ENCODE data around the gene PDGFRB. TPM values are rescaled to one million over a fixed set of nuclear protein-coding genes. Genes with fewer than 3 reads are reported as not detected.

PDGFRB gene
- total RNA-seq, 1 experiment from 2014 or later: not detected

DNA sequence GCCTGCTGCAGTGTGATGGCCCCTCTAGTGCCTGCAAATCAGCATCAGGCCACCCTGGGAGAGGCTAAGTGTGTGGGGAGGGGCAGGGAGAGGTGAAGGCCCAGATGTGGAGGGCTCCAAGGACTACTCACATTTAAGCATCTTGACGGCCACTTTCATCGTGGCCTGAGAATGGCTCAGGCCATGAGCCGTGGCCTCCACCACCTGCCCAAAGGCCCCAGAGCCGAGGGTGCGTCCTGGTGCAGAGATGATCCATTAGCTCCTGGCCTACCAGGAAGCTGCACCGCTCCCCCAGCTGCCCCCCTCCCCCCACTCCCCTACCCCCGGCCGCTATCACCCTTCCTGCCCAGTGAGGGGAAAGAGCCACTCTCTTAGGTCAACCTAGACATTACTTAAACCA, 31.0 kb downstream of the PDGFRB start:
- no peaks in the 10 kb centered on the region for H3K9me2 ChIP-seq (replicated peaks; ENCODE audit: insufficient read depth, low read length)
- H3K4me2 ChIP-seq (ENCODE audit: low read depth, low read length, poor library complexity, severe bottlenecking): no peak overlapping the region
- H4K20me1 ChIP-seq (ENCODE audit: insufficient read depth, low read depth, low read length): 0 out of 2 replicates have a peak, but pooled peaks cover 3% of the 10 kb centered on the region
- H3K4me3 ChIP-seq (ENCODE audit: low read length): no peak overlapping the region
- no peaks in the 10 kb centered on the region for H3K79me2 ChIP-seq (ENCODE audit: low read length)
- no peak overlapping the region for H3K27ac ChIP-seq (ENCODE audit: low read length)
- H2AFZ ChIP-seq (ENCODE audit: low read length): no peak overlapping the region
- no peak overlapping the region for H3K9ac ChIP-seq (ENCODE audit: low read length)
- no peak for DNase-seq
- H3K36me3 ChIP-seq (ENCODE audit: insufficient read depth, low read length): no peaks in the 10 kb centered on the region
- no peaks in the 10 kb centered on the region for H3K27me3 ChIP-seq (ENCODE audit: low read length)
- no peaks in the 10 kb centered on the region for H3K4me1 ChIP-seq (ENCODE audit: low read length)
- no peaks in the 10 kb centered on the region for H3K9me3 ChIP-seq (ENCODE audit: low read length)

DNA sequence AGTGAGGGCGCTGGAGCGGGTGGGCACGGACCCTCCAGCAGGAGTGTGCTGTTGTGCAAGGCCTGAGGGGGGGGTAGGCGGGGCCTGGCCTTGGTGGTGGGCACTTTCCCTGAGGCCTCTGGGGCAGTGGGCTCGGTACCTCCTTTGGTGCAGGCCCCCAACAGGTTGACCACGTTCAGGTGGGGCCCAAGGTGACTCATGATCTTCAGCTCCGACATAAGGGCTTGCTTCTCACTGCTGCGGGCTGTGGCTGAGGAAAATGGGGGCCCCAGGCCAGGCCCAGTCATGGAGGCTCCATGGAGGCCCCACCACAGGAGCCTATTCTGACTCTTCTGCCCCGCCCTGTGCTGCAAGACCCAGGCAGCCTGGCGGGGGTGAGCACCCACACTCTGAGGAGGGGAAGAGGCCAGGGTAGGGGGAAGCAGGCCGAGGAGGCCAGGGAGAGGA, 31.5 kb downstream of the PDGFRB start:
- 0 out of 2 replicates have a peak, but pooled peaks cover 3% of the 10 kb centered on the region for H4K20me1 ChIP-seq (ENCODE audit: insufficient read depth, low read depth, low read length)
- no peak overlapping the region for H3K27ac ChIP-seq (ENCODE audit: low read length)

DNA sequence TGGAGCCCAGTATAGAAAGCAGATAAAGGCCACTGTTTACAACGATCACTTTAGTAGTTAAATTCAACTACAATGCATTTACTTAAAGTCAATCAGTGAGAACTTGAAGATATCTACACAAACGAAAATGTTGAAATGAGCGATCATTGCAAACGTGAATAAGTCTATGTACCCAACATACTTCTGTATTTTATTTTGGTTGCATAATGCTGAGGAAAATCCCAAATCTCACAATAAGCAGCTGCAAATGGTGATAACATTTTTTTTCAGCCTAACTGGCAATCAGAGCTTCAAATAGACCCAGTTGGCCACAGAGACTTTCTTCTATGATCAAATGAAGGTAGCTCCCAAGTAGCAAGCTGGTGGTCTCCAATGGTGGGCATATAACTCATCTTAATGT, 32.1 kb downstream of the PDGFRB start:
- Histone ChIP-seq H3K36me3 (ENCODE audit: insufficient read depth, low read length) (no peaks in the 10 kb centered on the region), H4K20me1 (ENCODE audit: insufficient read depth, low read depth, low read length) (0 out of 2 replicates have a peak, but pooled peaks cover 3% of the 10 kb centered on the region), H2AFZ (ENCODE audit: low read length) (no peak overlapping the region), H3K4me1 (ENCODE audit: low read length) (no peaks in the 10 kb centered on the region), H3K4me3 (ENCODE audit: low read length) (no peak overlapping the region), H3K9ac (ENCODE audit: low read length) (no peak overlapping the region), H3K27ac (ENCODE audit: low read length) (no peak overlapping the region), H3K9me2 (replicated peaks; ENCODE audit: insufficient read depth, low read length) (no peaks in the 10 kb centered on the region), H3K79me2 (ENCODE audit: low read length) (no peaks in the 10 kb centered on the region), H3K9me3 (ENCODE audit: low read length) (no peaks in the 10 kb centered on the region), H3K27me3 (ENCODE audit: low read length) (no peaks in the 10 kb centered on the region), H3K4me2 (ENCODE audit: low read depth, low read length, poor library complexity, severe bottlenecking) (no peak overlapping the region)
- DNase-seq: no peak

More for the DNA sequence above, 31.5 kb downstream of the PDGFRB start:
- DNase-seq: no peak
- H3K4me3 ChIP-seq (ENCODE audit: low read length): no peak overlapping the region
- no peaks in the 10 kb centered on the region for H3K27me3 ChIP-seq (ENCODE audit: low read length)
- H2AFZ ChIP-seq (ENCODE audit: low read length): no peak overlapping the region
- H3K79me2 ChIP-seq (ENCODE audit: low read length): no peaks in the 10 kb centered on the region
- no peaks in the 10 kb centered on the region for H3K9me2 ChIP-seq (replicated peaks; ENCODE audit: insufficient read depth, low read length)
- no peak overlapping the region for H3K4me2 ChIP-seq (ENCODE audit: low read depth, low read length, poor library complexity, severe bottlenecking)
- no peaks in the 10 kb centered on the region for H3K4me1 ChIP-seq (ENCODE audit: low read length)
- H3K36me3 ChIP-seq (ENCODE audit: insufficient read depth, low read length): no peaks in the 10 kb centered on the region
- no peak overlapping the region for H3K9ac ChIP-seq (ENCODE audit: low read length)
- H3K9me3 ChIP-seq (ENCODE audit: low read length): no peaks in the 10 kb centered on the region

DNA sequence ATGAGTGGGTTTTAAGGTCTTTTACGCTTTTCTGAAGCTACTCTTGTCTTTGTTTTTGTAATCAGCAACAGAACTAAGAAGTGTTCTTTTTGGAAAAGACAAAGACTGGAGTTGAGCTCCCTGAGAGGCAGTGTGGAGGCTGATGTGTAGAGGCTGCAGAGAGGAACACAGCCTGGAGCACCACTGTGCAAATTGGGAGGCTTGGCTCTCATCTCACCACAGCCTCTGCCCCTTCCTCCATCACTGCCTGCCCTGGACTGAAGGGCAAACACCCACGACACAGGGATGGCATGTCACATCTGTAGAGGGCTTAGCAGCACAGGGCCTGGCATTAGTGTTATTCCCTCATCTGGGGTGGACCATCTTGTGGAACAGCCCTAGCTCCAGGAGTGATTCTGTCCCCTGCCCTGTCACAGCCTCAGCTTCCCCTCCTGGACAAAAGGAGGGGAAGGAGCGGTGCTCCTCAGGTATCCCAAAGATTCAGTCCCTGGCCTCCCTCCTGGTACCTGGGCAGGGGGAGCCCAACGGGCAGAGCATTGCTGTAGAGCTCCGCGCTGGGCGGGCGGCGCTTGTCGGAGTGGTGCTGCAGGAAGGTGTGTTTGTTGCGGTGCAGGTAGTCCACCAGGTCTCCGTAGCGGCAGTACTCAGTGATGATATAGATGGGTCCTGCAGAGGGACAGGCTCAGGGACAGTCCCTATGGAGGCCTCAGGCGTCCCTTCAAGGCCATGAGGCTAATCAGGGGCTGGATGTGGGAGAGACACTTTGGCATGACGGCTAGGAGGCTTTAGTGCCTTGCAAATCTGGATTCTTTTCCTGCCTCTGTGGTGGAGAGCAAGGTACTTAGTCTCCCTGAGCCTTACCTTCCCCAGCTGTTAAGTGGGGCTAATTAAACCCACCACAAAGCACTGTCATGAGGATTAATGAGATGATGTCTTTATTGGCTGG, 32.8 kb downstream of the PDGFRB start:
- no peak overlapping the region for H3K4me3 ChIP-seq (ENCODE audit: low read length)
- no peaks in the 10 kb centered on the region for H3K9me2 ChIP-seq (replicated peaks; ENCODE audit: insufficient read depth, low read length)
- H3K4me1 ChIP-seq (ENCODE audit: low read length): no peaks in the 10 kb centered on the region
- no peak overlapping the region for H3K9ac ChIP-seq (ENCODE audit: low read length)
- no peaks in the 10 kb centered on the region for H3K36me3 ChIP-seq (ENCODE audit: insufficient read depth, low read length)
- H4K20me1 ChIP-seq (ENCODE audit: insufficient read depth, low read depth, low read length): 0 out of 2 replicates have a peak, but pooled peaks cover 3% of the 10 kb centered on the region
- H2AFZ ChIP-seq (ENCODE audit: low read length): no peak overlapping the region
- H3K79me2 ChIP-seq (ENCODE audit: low read length): no peaks in the 10 kb centered on the region
- no peaks in the 10 kb centered on the region for H3K9me3 ChIP-seq (ENCODE audit: low read length)
- no peaks in the 10 kb centered on the region for H3K27me3 ChIP-seq (ENCODE audit: low read length)
- no peak overlapping the region for H3K27ac ChIP-seq (ENCODE audit: low read length)
- DNase-seq: no peak
- no peak overlapping the region for H3K4me2 ChIP-seq (ENCODE audit: low read depth, low read length, poor library complexity, severe bottlenecking)

DNA sequence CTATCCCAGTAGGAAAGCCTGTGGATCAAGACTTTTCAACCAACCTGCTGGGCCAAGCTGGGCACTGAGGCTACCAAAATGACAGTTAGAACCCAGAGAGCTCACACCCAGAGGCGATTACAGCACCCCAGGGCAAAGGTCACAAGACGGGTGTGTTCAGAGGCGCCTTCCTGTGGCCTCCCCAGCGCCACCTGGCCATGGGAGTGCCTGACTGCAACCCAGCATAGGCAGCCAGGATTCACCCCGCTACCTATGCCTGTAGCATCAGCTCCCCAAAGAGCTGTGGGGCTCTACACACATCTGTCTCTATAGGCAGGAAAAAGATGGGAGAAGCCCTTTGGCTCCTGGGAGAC, 33.5 kb downstream of the PDGFRB start:
- Histone ChIP-seq H3K9me2 (replicated peaks; ENCODE audit: insufficient read depth, low read length) (no peaks in the 10 kb centered on the region), H3K9ac (ENCODE audit: low read length) (no peak overlapping the region), H3K4me2 (ENCODE audit: low read depth, low read length, poor library complexity, severe bottlenecking) (no peak overlapping the region), H3K4me3 (ENCODE audit: low read length) (no peak overlapping the region), H4K20me1 (ENCODE audit: insufficient read depth, low read depth, low read length) (0 out of 2 replicates have a peak, but pooled peaks cover 3% of the 10 kb centered on the region), H3K27me3 (ENCODE audit: low read length) (no peaks in the 10 kb centered on the region), H2AFZ (ENCODE audit: low read length) (no peak overlapping the region), H3K27ac (ENCODE audit: low read length) (no peak overlapping the region), H3K36me3 (ENCODE audit: insufficient read depth, low read length) (no peaks in the 10 kb centered on the region), H3K9me3 (ENCODE audit: low read length) (no peaks in the 10 kb centered on the region), H3K4me1 (ENCODE audit: low read length) (no peaks in the 10 kb centered on the region), H3K79me2 (ENCODE audit: low read length) (no peaks in the 10 kb centered on the region)
- peak; percentile 77 for DNase-seq

DNA sequence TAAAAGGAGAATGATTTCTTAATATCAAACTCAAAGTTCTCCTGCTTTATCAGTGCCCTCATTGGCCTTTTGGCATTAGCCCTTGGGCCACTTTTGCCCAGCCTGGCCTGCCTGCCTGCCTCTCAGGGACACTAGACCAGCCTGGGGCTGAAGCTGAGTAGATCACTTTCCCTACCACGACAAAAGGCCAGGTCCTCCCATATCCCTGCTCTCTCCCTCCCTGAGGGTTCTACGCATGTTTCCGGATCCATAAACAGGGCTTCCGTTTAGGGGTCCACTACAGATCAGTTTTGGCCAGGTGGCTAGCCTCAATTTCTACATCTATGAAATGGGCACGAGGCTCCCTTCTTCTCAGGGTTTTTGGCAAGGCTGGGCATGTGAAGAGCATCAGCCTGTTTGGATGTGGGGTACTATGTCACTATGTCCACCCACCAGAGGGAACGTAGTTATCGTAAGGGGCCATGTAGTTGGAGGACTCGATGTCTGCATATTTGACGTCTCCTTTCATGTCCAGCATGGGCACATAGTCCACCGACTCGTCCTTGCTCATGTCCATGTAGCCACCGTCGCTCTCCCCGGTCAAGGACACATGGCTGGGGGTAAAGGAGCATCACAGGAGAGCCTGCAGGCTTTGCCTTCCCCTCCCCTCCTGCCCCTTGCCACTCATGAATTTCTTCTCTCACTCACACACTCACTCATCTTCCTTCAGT, 34.0 kb downstream of the PDGFRB start:
- H3K79me2 ChIP-seq (ENCODE audit: low read length): no peaks in the 10 kb centered on the region
- 0 out of 2 replicates have a peak, but pooled peaks cover 3% of the 10 kb centered on the region for H4K20me1 ChIP-seq (ENCODE audit: insufficient read depth, low read depth, low read length)
- no peaks in the 10 kb centered on the region for H3K9me2 ChIP-seq (replicated peaks; ENCODE audit: insufficient read depth, low read length)
- H3K9ac ChIP-seq (ENCODE audit: low read length): no peak overlapping the region
- no peaks in the 10 kb centered on the region for H3K36me3 ChIP-seq (ENCODE audit: insufficient read depth, low read length)
- no peak overlapping the region for H2AFZ ChIP-seq (ENCODE audit: low read length)
- DNase-seq: no peak
- H3K4me3 ChIP-seq (ENCODE audit: low read length): no peak overlapping the region
- H3K4me1 ChIP-seq (ENCODE audit: low read length): no peaks in the 10 kb centered on the region
- no peaks in the 10 kb centered on the region for H3K9me3 ChIP-seq (ENCODE audit: low read length)
- H3K27me3 ChIP-seq (ENCODE audit: low read length): no peaks in the 10 kb centered on the region
- H3K4me2 ChIP-seq (ENCODE audit: low read depth, low read length, poor library complexity, severe bottlenecking): no peak overlapping the region
- H3K27ac ChIP-seq (ENCODE audit: low read length): no peak overlapping the region

DNA sequence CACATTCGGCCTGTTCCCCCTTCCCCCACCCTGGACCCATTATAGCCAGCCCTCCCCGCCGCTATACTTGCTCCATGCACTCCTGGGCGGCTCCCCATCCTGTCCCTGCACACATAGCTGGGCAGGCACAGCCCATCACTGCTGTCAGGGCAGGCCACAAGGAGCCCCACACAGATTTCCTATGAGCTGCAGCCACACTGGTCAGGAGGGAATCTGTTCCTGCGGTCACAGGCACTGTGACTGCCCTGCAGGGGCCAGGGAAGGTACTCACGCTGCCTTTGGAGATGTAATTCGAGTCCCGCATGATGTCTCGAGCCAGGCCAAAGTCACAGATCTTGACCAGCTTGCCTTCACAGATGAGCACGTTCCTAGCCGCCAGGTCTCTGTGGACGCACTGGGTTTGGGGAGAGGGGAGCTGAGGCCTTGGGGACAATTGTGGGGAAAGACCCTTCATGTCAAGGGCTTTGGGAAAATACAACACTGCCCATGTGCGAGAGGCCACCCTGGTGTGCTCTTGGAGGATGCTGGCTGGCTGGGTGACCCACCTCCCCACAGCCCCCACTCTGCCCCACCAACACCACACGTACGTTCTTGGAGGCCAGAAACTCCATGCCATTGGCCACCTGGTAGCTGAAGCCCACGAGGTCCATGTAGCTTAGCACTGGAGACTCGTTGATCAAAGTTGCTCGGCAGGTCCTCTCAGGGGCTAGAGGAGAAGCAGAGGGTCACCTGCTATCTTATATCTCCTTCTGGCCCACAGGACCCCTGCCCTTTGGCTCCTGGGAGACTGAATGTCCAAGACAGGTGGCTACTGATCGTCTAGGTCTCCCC, 34.8 kb downstream of the PDGFRB start:
- no peak overlapping the region for H3K9ac ChIP-seq (ENCODE audit: low read length)
- no peaks in the 10 kb centered on the region for H3K9me3 ChIP-seq (ENCODE audit: low read length)
- H2AFZ ChIP-seq (ENCODE audit: low read length): no peak overlapping the region
- no peaks in the 10 kb centered on the region for H3K9me2 ChIP-seq (replicated peaks; ENCODE audit: insufficient read depth, low read length)
- no peaks in the 10 kb centered on the region for H3K36me3 ChIP-seq (ENCODE audit: insufficient read depth, low read length)
- no peak overlapping the region for H3K4me3 ChIP-seq (ENCODE audit: low read length)
- no peak overlapping the region for H3K4me2 ChIP-seq (ENCODE audit: low read depth, low read length, poor library complexity, severe bottlenecking)
- H4K20me1 ChIP-seq (ENCODE audit: insufficient read depth, low read depth, low read length): peaks cover 3% of the 10 kb centered on the region; the same call in 1 of the 2 replicates
- H3K4me1 ChIP-seq (ENCODE audit: low read length): no peaks in the 10 kb centered on the region
- no peaks in the 10 kb centered on the region for H3K79me2 ChIP-seq (ENCODE audit: low read length)
- no peak overlapping the region for H3K27ac ChIP-seq (ENCODE audit: low read length)
- H3K27me3 ChIP-seq (ENCODE audit: low read length): no peaks in the 10 kb centered on the region
- no peak for DNase-seq
